Neural cell (in vitro differentiated cells): ENCODE results near the gene EFCAB6. TPM values are rescaled to one million over a fixed set of nuclear protein-coding genes. Genes with fewer than 3 reads are reported as not detected.

ENCODE experiments used
- H2AFZ ChIP-seq: fragments of 200-600, 300-800 bp; sonication (generic), shearing (Covaris generic); 2 replicates; pipeline ENCODE4 v1.6.0; 2014; ENCODE audit warnings: low read depth, mild to moderate bottlenecking, antibody characterized with exemption, low read length, moderate library complexity
- H3F3A ChIP-seq: fragments of 200-600 bp; shearing (Covaris generic); 2 replicates; pipeline ENCODE4 v1.6.1; 2016; ENCODE audit warnings: mild to moderate bottlenecking, moderate library complexity, mixed read lengths, antibody characterized with exemption, low read length; ENCODE audit not compliant: insufficient read depth, poor library complexity, severe bottlenecking
- H3K27ac ChIP-seq: fragments of 200-600, 300-800 bp; sonication (generic), shearing (Covaris generic); 2 replicates; pipeline ENCODE4 v1.5.1; 2014; ENCODE audit warnings: mild to moderate bottlenecking, low read length, moderate library complexity
- H3K27me3 ChIP-seq: fragments of 300-800, 200-600 bp; sonication (generic), shearing (Covaris generic); 2 replicates; pipeline ENCODE4 v1.6.0; 2014; ENCODE audit warnings: mild to moderate bottlenecking, low read depth, low read length, moderate library complexity; ENCODE audit not compliant: insufficient read depth
- H3K36me3 ChIP-seq: fragments of 300-800, 200-600 bp; sonication (generic), shearing (Covaris generic); 2 replicates; pipeline ENCODE4 v1.5.1; 2014; ENCODE audit warnings: mild to moderate bottlenecking, antibody characterized with exemption, low read length, moderate library complexity; ENCODE audit not compliant: insufficient read depth
- H3K4me2 ChIP-seq: fragments of 300-800, 200-600 bp; sonication (generic), shearing (Covaris generic); 2 replicates; pipeline ENCODE4 v1.6.0; 2014; ENCODE audit warnings: mild to moderate bottlenecking, low read length
- H3K4me3 ChIP-seq: fragments of 300-800, 200-600 bp; sonication (generic), shearing (Covaris generic); 2 replicates; pipeline ENCODE4 v1.5.1; 2014; ENCODE audit warnings: mild to moderate bottlenecking, low read length, moderate library complexity
- H3K79me2 ChIP-seq: fragments of 200-600 bp; shearing (Covaris generic); replicated peaks from 2 replicates; pipeline ENCODE4 v1.6.0; 2014; ENCODE audit warnings: mild to moderate bottlenecking, low read length, moderate library complexity; ENCODE audit not compliant: insufficient read depth
- H3K9ac ChIP-seq: fragments of 300-800, 200-600 bp; sonication (generic), shearing (Covaris generic); 2 replicates; pipeline ENCODE4 v1.6.1; 2016; ENCODE audit warnings: mild to moderate bottlenecking, low read length, mixed read lengths
- H3K9me2 ChIP-seq: fragments of 200-600 bp; shearing (Covaris generic); 2 replicates; pipeline ENCODE4 v1.6.1; 2016; ENCODE audit warnings: mild to moderate bottlenecking, low read length, mixed read lengths; ENCODE audit not compliant: insufficient read depth
- H3K9me3 ChIP-seq: fragments of 200-600, 300-800 bp; sonication (generic), shearing (Covaris generic); 2 replicates; pipeline ENCODE4 v1.6.1; 2016; ENCODE audit warnings: mild to moderate bottlenecking, mixed run types, low read length, moderate library complexity, mixed read lengths
- H4K20me1 ChIP-seq: fragments of 200-600 bp; shearing (Covaris generic); 2 replicates; pipeline ENCODE4 v1.6.1; 2016; ENCODE audit warnings: mild to moderate bottlenecking, mixed run types; ENCODE audit not compliant: insufficient read depth
- CTCF ChIP-seq: fragments of 450-650 bp; IDR thresholded peaks from 2 replicates; pipeline ENCODE4 v1.5.1; 2014; ENCODE audit warnings: antibody characterized with exemption, mild to moderate bottlenecking, moderate library complexity; ENCODE audit not compliant: poor library complexity, severe bottlenecking
- EP300 ChIP-seq: fragments of 450-650 bp; conservative IDR thresholded peaks from 2 replicates; pipeline ENCODE4 v1.6.1; 2014; ENCODE audit warnings: antibody characterized with exemption, mild to moderate bottlenecking, moderate library complexity; ENCODE audit not compliant: poor library complexity, severe bottlenecking
- EZH2 ChIP-seq: fragments of 200-600, 300-800 bp; shearing (Covaris generic), sonication (generic); IDR thresholded peaks from 2 replicates; pipeline ENCODE4 v1.6.1; 2014; ENCODE audit warnings: antibody characterized with exemption, low read length, borderline replicate concordance, mild to moderate bottlenecking; ENCODE audit not compliant: insufficient read depth, poor library complexity, severe bottlenecking
- MXI1 ChIP-seq: fragments of 450-650 bp; conservative IDR thresholded peaks from 2 replicates; pipeline ENCODE4 v1.6.1; 2014; ENCODE audit warnings: antibody characterized with exemption, mild to moderate bottlenecking; ENCODE audit not compliant: poor library complexity, severe bottlenecking
- POLR2AphosphoS5 ChIP-seq: IDR thresholded peaks from 2 replicates; pipeline ENCODE4 v1.6.1; 2012
- RAD21 ChIP-seq: fragments of 450-650 bp; conservative IDR thresholded peaks from 2 replicates; pipeline ENCODE4 v1.6.1; 2014; ENCODE audit warnings: antibody characterized with exemption, mild to moderate bottlenecking, moderate library complexity
- REST ChIP-seq: IDR thresholded peaks from 2 replicates; pipeline ENCODE4 v1.6.1; 2012; ENCODE audit warnings: borderline replicate concordance
- SMC3 ChIP-seq: fragments of 450-650 bp; conservative IDR thresholded peaks from 2 replicates; pipeline ENCODE4 v1.6.1; 2014; ENCODE audit warnings: antibody characterized with exemption, mild to moderate bottlenecking, moderate library complexity; ENCODE audit not compliant: poor library complexity
- TAF1 ChIP-seq: IDR thresholded peaks from 2 replicates; pipeline ENCODE4 v1.6.1; 2012; ENCODE audit warnings: low read depth
- polyA plus RNA-seq: library from polyadenylated mRNA; depleted of rRNA; stranded (reverse); fragments of >200 nt; gene quantifications from 2 replicates; pipeline ENCODE4 v1.2.3, GENCODE V29; 2014

The EFCAB6 gene
- polyA plus RNA-seq, 1 donor from 2014 or later: 1.4 TPM

GRCh38 chr22:43534916-43535315 lies 277.2 kb downstream of the EFCAB6 start:
- H3K27ac ChIP-seq: no peak overlapping the region
- no peaks in the 10 kb centered on the region for H3K9me2 ChIP-seq
- TF ChIP-seq POLR2AphosphoS5 (no peak), SMC3 (no peak), REST (no peak), TAF1 (no peak), EZH2 (no peak), EP300 (no peak), CTCF (no peak), RAD21 (no peak), MXI1 (no peak)
- no peaks in the 10 kb centered on the region for H3F3A ChIP-seq
- H3K36me3 ChIP-seq: no peaks in the 10 kb centered on the region
- H3K79me2 ChIP-seq: no peaks in the 10 kb centered on the region
- H3K4me3 ChIP-seq: no peak overlapping the region
- no peaks in the 10 kb centered on the region for H3K27me3 ChIP-seq
- peaks cover 4% of the 10 kb centered on the region for H3K9me3 ChIP-seq
- H3K9ac ChIP-seq: no peak overlapping the region
- H4K20me1 ChIP-seq: no peaks in the 10 kb centered on the region
- no peak overlapping the region for H3K4me2 ChIP-seq
- H2AFZ ChIP-seq: no peak overlapping the region

- Histone ChIP-seq H3K9me2 (no peaks in the 10 kb centered on the region), H3K27me3 (no peaks in the 10 kb centered on the region), H3K79me2 (no peaks in the 10 kb centered on the region), H3K27ac (no peak overlapping the region), H3K9me3 (peaks cover 4% of the 10 kb centered on the region), H3K36me3 (no peaks in the 10 kb centered on the region), H3K4me2 (no peak overlapping the region), H3K9ac (no peak overlapping the region), H3F3A (no peaks in the 10 kb centered on the region), H4K20me1 (no peaks in the 10 kb centered on the region), H2AFZ (no peak overlapping the region), H3K4me3 (no peak overlapping the region)
- TF ChIP-seq MXI1 (no peak), RAD21 (no peak), POLR2AphosphoS5 (no peak), REST (no peak), EZH2 (no peak), CTCF (no peak), SMC3 (no peak), EP300 (no peak), TAF1 (no peak)
Observed at GRCh38 chr22:43533656-43534428, 278.3 kb downstream of the EFCAB6 start.
